HCEC 1CT (cell line): ENCODE data around the gene CRTAP.
"Not testable (repeated sequence)": the region's sequence is repeated elsewhere in the genome, so short reads cannot be mapped to it uniquely, and the experiment has no call there.

ENCODE experiments used
- DNase-seq: peaks from one replicate; pipeline ENCODE4 v3.0.0-alpha.2; 2017

The CRTAP gene

GRCh38 chr3:33181641-33182040 is 67.8 kb downstream of the CRTAP start:
- DNase-seq: not testable (repeated sequence)

DNA sequence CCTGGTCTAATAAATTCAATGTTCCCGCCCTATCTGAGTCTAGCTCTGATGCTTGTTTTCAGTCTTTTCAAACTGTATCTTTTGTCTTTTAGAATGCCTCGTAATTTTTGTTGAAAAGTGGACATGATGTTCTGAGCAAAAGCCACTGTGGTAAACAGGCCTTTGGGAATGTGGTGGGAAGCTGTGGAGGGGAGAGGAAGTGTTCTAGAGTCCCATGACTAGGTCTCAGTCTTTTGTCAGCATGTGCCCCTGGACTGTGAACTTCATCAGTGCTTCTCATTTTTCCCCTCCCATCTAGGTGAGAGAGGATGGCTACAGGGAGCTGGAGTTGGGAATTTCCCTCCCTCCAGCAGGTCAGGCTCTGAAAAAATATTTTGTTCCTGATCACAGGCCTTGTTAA is 71.0 kb downstream of the CRTAP start:
- no peak for DNase-seq

DNA sequence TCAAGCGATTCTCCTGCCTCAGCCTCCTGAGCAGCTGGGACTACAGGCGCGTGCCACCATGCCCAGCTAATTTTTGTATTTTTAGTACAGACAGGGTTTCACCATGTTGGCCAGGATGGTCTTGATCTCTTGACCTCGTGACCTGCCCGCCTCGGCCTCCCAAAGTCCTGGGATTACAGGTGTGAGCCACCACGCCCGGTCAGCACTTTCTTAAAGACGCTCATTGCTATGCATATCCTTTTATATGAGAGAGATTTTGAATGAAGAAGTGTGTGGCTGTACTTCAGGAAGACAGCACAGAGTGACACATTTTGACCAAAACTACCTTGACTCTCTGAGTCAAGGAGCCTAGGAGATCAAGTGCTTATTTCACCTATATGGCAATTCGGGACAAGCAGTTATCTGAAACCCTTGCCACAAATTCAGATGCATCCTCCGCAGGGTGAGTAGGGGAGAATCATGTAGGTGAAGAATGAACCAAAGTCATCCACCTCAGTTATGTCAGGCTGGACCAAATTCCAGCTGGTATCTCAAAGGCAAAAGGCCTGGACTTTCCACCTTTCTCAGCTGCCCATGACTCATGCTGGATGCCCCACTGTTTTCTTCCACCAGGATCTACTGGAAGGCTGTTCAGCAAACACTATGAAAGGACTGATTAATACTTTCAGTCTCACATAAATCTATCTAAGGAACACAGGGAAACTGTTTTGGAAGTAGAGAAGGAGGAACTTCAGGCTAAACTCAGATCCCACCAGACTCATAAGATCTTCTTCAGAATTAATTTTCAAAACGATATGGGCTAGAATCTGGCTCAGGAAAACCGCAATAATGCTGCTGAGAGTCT is 72.9 kb downstream of the CRTAP start:
- DNase-seq: no peak

GRCh38 chr3:33187368-33187634 is 73.5 kb downstream of the CRTAP start:
- DNase-seq: no peak

GRCh38 chr3:33194303-33194702 is 80.5 kb downstream of the CRTAP start:
- DNase-seq: no peak

DNA sequence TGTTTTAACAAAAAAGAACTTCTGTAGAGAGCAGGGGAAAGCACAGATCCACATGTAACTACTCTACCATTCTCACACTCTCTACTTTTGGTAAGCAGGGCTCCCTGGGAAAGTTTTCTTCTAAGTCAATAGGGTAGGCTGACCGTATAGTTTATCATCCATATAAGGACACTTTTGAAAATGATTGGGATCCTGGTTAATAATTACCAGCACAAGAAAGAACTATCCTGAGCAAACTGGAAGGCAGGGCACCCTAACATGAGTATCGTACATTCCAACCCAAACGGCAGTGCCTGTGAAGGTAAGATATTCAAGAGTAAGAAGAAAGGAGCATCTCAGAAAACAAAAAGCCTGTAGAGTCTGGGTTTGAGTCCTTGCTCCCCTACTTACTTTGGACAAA is 82.7 kb downstream of the CRTAP start:
- DNase-seq: no peak
